Right cardiac atrium (tissue), 5 donors: Measurements from ENCODE around the gene NFKB2. TPM values are rescaled to one million over a fixed set of nuclear protein-coding genes. Genes with fewer than 3 reads are reported as not detected.

Experiments
- ATAC-seq, 2 donors: fragments of 200-7000 bp; cut with Tn5 transposase; one replicate each; pipeline versions ENCODE4 v1.8.0 to v1.9.1; 2020; ENCODE audit warnings: moderate library complexity in 2 of 2, mild to moderate bottlenecking in 1 of 2
- DNase-seq, 3 donors: peaks; one replicate each; pipeline ENCODE4 v3.0.0-alpha.2; 2020
- H3K27ac ChIP-seq: one replicate; pipeline ENCODE4 v1.5.1; 2013; ENCODE audit warnings: mild to moderate bottlenecking, low read length, control low read depth, moderate library complexity
- H3K27me3 ChIP-seq: one replicate; pipeline ENCODE4 v1.6.1; 2013; ENCODE audit not compliant: control insufficient read depth, insufficient read depth
- H3K4me1 ChIP-seq: one replicate; pipeline ENCODE4 v1.6.1; 2013; ENCODE audit warnings: low read length; ENCODE audit not compliant: control insufficient read depth, insufficient read depth
- H3K4me3 ChIP-seq: one replicate; pipeline ENCODE4 v1.5.1; 2013; ENCODE audit warnings: low read length, control low read depth
- H3K9me3 ChIP-seq: one replicate; pipeline ENCODE4 v1.6.1; 2013; ENCODE audit warnings: low read length; ENCODE audit not compliant: control insufficient read depth
- WGBS: extraction: QIAGEN DNeasy Blood & Tissue Kit; methylation state at CpG from one replicate; pipeline ENCODE4 v1.1.7; 2013; 5-methylcytosine and 5-hydroxymethylcytosine counted together
- intact Hi-C, 4 donors: fragments of 100-400 bp; cut with DNase I; formaldehyde crosslinking; loops; one replicate each; pipeline versions ENCODE4 v1.11.0 to v1.14.0; 2022 to 2023
- polyA plus RNA-seq: library from polyadenylated mRNA; stranded (reverse); fragments of 200-250 nt; gene quantifications from one replicate; pipeline ENCODE4 v1.2.3, GENCODE V29; 2013
- total RNA-seq, 4 donors: library from RNA; stranded (reverse); fragmentation: NEBNext Ultra II Directional; extraction: Animal tissue kit (Norgen Biotek cat#: 25700); gene quantifications; one replicate each; pipeline ENCODE4 v1.2.1, GENCODE V29; 2021
- donor health status: healthy with polysubstance abuse.
- donor health status: DM: no; HTN: yes; CAD: no.
- donor health status: DM: no; HTN: no; CAD: no.
- donor health status: DM: no; HTN: yes; CAD: no; lungs with severe emphysema.
- donor health status: DM: yes; HTN: yes; CAD: no.

NFKB2 gene
- total and polyA plus RNA-seq, 5 donors: 9.3 to 18.2 (median 14.2) TPM

- no peak overlapping the region for H3K27ac ChIP-seq
- no peak overlapping the region for H3K4me3 ChIP-seq
- DNase-seq (no peak), ATAC-seq (no peak)
- no peaks in the 10 kb centered on the region for H3K9me3 ChIP-seq
- H3K27me3 ChIP-seq: no peaks in the 10 kb centered on the region
- 77% methylated on average over 9 of the region's 9 CpGs for WGBS
- intact Hi-C loops: no loop called here
- peaks cover 3% of the 10 kb centered on the region for H3K4me1 ChIP-seq
Observed at GRCh38 chr10:102424145-102424544, 28.6 kb downstream of the NFKB2 start.

GRCh38 chr10:102424916-102425315 lies 29.4 kb downstream of the NFKB2 start:
- no peak overlapping the region for H3K4me3 ChIP-seq
- DNase-seq: no peak
- ATAC-seq: no peak
- WGBS: 84% methylated on average over 6 of the region's 6 CpGs
- no peak overlapping the region for H3K27ac ChIP-seq
- peaks cover 3% of the 10 kb centered on the region for H3K4me1 ChIP-seq
- no peaks in the 10 kb centered on the region for H3K27me3 ChIP-seq
- no peaks in the 10 kb centered on the region for H3K9me3 ChIP-seq
- intact Hi-C loops: no loop called here

GRCh38 chr10:102425444-102425843 lies 29.9 kb downstream of the NFKB2 start:
- no peak for ATAC-seq
- Histone ChIP-seq H3K4me1 (no peaks in the 10 kb centered on the region), H3K27ac (no peak overlapping the region), H3K4me3 (no peak overlapping the region), H3K27me3 (no peaks in the 10 kb centered on the region), H3K9me3 (no peaks in the 10 kb centered on the region)
- intact Hi-C loops: no loop called here
- no peak for DNase-seq
- WGBS: 64% methylated on average over 1 of the region's 1 CpG

GRCh38 chr10:102426803-102427287 lies 31.3 kb downstream of the NFKB2 start:
- no peak overlapping the region for H3K27ac ChIP-seq
- no peaks in the 10 kb centered on the region for H3K4me1 ChIP-seq
- H3K4me3 ChIP-seq: no peak overlapping the region
- H3K27me3 ChIP-seq: no peaks in the 10 kb centered on the region
- DNase-seq (no peak), ATAC-seq (no peak)
- WGBS: 87% methylated on average over 7 of the region's 7 CpGs
- intact Hi-C loops: no loop called here
- no peaks in the 10 kb centered on the region for H3K9me3 ChIP-seq

- no peak for ATAC-seq
Observed at GRCh38 chr10:102429468-102429867, 34.0 kb downstream of the NFKB2 start.

GRCh38 chr10:102431452-102432124 lies 36.1 kb downstream of the NFKB2 start:
- Histone ChIP-seq H3K27me3 (no peaks in the 10 kb centered on the region), H3K27ac (peak overlapping the region; percentile 46), H3K4me3 (peak overlapping the region; percentile 93), H3K9me3 (no peaks in the 10 kb centered on the region), H3K4me1 (peaks cover 2% of the 10 kb centered on the region)
- WGBS: 21% methylated on average over 4 of the region's 4 CpGs
- peak; percentile 8 to 15 for ATAC-seq
- DNase-seq: no peak
- intact Hi-C loops: no loop called here

More at GRCh38 chr10:102429468-102429867, 34.0 kb downstream of the NFKB2 start:
- Histone ChIP-seq H3K27me3 (no peaks in the 10 kb centered on the region), H3K27ac (no peak overlapping the region), H3K9me3 (no peaks in the 10 kb centered on the region), H3K4me1 (no peaks in the 10 kb centered on the region), H3K4me3 (no peak overlapping the region)
- intact Hi-C loops: no loop called here
- no peak for DNase-seq
- 86% methylated on average over 8 of the region's 8 CpGs for WGBS

- Histone ChIP-seq H3K27ac (peak within 1 kb of the TSS; percentile 46), H3K27me3 (no peaks in the 10 kb centered on the region), H3K9me3 (no peaks in the 10 kb centered on the region), H3K4me1 (peaks cover 2% of the 10 kb centered on the region), H3K4me3 (peak within 1 kb of the TSS; percentile 93)
- DNase-seq (peak; percentile 96 to 99 (median 98)), ATAC-seq (peak; percentile 96 to 97)
- intact Hi-C loops: no loop called here
- WGBS: under 1% methylated on average over 52 of the region's 52 CpGs
Observed at GRCh38 chr10:102432162-102432950, 36.9 kb downstream of the NFKB2 start, which contains the start of gene CUEDC2. Gene CUEDC2, minus strand, starts transcription at chr10:102432574. Its CDS starts 7,386 bp downstream, at chr10:102425188.

- no peaks in the 10 kb centered on the region for H3K27me3 ChIP-seq
- no peak overlapping the region for H3K27ac ChIP-seq
- WGBS: 53% methylated on average over 5 of the region's 5 CpGs
- peaks cover 2% of the 10 kb centered on the region for H3K4me1 ChIP-seq
- DNase-seq (no peak), ATAC-seq (no peak)
- H3K9me3 ChIP-seq: no peaks in the 10 kb centered on the region
- H3K4me3 ChIP-seq: no peak overlapping the region
- intact Hi-C loops: no loop called here
Observed at GRCh38 chr10:102433619-102434046, 38.1 kb downstream of the NFKB2 start.

GRCh38 chr10:102434394-102435132 lies 39.1 kb downstream of the NFKB2 start:
- intact Hi-C loops: no loop called here
- no peak for DNase-seq
- no peak overlapping the region for H3K27ac ChIP-seq
- peaks cover 2% of the 10 kb centered on the region for H3K4me1 ChIP-seq
- H3K9me3 ChIP-seq: no peaks in the 10 kb centered on the region
- H3K4me3 ChIP-seq: no peak overlapping the region
- ATAC-seq: peak in 1 of 2 donors; percentile 7
- H3K27me3 ChIP-seq: no peaks in the 10 kb centered on the region
- 23% methylated on average over 9 of the region's 9 CpGs for WGBS

- H3K27me3 ChIP-seq: no peaks in the 10 kb centered on the region
- H3K4me3 ChIP-seq: peak overlapping the region; percentile 31
- no peaks in the 10 kb centered on the region for H3K9me3 ChIP-seq
- DNase-seq: no peak
- intact Hi-C loops: no loop called here
- ATAC-seq: no peak
- 28% methylated on average over 5 of the region's 5 CpGs for WGBS
- H3K27ac ChIP-seq: no peak overlapping the region
- H3K4me1 ChIP-seq: peaks cover 2% of the 10 kb centered on the region
Observed at GRCh38 chr10:102435133-102435497, 39.6 kb downstream of the NFKB2 start.
